Measurements from ENCODE around the gene TNS3.

Gene TNS3

DNA sequence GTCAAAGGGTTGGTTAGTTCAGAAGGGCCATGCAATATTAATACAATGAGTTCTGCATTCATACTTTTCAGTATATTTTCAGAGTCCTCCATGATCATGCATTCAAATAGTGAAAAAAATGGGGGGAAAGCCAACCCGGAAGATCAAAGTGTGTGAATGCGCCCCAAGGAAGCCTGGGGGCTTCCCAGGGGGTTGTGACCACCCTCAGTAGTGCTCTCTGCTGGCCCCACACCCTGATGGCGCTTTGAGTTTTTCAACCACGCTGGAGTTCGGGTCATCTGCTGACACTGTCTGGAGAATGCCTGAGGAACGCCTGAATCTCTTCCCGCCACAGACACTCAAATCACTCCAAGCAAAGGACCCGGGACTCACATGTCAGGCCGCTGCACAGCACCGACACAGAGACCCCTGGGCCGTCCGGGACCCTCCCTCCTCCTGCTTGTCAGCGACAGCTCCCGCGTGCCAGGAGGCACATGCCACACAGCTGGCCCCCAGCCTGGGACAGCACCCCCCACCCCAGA, 1.0 kb downstream of the TNS3 start:
- no peak for DNase-seq

GRCh38 chr7:47580175-47580706, 1.7 kb downstream of the TNS3 start:
- DNase-seq: no peak

- DNase-seq: no peak
Measured at GRCh38 chr7:47579458-47579857, 2.5 kb downstream of the TNS3 start.

DNA sequence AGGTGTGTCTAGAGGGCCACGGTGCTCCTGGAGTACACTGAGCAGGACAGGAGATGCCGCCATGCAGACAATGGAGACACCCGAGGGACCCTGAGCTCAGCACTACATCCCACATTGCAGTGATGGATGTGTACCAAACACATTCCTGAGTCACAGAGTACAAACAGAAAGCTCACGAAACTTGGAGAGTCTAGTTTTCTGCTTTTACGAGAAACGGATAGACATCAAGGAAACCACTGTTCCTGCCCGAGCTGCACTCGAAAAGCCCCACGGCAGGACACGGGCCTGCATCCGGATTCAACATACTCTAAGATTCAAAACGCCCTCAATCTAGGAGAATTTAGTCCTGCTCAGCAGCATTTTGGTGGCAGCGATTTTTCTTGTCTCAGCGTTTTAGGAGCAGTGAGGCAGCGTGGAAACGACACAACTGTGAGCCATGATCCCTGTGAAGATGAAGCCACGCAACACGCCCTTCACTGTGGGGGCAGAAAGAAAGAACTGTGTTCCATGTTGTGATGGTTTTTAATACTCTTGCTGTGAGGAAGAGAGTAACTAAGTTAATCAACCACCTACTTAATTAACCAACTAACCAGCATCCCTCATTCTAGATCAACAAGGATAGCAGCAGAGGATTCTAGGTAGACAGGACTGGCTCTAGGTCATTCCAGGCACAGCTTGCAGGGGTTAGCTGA, 3.2 kb downstream of the TNS3 start:
- DNase-seq: no peak

DNA sequence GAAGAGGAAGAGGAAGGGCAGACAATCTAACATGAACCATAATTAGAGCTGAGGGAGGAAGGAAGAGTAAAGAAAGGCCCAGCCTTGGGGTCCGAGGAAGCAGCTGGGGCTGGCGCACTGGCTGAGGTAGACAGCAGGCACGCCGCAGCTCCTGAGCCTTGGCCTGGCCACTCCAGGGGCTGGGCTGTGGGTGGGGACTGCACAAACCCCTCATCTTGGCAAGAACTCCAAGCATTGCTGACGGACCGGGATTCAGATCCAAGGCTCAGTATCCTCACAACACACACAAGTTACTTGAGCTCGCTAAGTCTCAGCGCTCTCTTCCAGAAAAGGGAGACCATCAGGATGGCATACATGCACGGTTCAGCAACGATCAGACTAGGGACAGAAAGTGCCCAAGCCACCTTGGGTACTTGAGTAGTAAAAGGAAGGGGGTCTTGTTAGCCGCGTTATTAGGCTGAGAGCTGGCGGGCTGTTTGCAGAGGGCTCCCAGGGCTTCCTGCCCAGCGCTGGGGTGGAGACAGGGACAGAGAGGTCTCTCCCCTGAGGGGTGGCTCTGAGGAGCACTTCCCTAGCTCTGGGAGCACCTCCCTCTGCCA, 4.5 kb downstream of the TNS3 start:
- DNase-seq: no peak

DNA sequence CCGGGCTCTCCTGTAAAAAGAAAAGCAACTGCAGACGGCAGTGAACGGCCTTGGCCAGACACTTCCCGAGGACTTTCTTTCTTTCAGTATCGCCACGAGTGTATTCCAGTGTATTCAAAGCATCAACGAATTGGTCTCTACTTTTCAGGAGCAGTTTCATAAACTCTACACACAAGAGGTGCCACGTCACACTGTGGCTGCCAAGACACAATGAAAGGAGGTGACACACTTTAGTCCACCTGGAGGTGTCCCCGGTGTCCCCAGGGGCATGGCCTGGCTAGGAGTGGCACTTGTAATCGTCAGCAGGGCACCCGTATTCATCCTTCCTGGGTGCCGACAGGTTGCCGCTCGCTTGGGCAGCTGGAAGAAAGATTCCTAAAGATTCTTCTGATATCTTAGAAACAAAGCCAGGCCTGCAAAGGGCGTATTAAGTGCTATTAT, 5.0 kb downstream of the TNS3 start:
- DNase-seq: no peak

- no peak for DNase-seq
Measured at GRCh38 chr7:47576031-47576865, 5.7 kb downstream of the TNS3 start.

DNA sequence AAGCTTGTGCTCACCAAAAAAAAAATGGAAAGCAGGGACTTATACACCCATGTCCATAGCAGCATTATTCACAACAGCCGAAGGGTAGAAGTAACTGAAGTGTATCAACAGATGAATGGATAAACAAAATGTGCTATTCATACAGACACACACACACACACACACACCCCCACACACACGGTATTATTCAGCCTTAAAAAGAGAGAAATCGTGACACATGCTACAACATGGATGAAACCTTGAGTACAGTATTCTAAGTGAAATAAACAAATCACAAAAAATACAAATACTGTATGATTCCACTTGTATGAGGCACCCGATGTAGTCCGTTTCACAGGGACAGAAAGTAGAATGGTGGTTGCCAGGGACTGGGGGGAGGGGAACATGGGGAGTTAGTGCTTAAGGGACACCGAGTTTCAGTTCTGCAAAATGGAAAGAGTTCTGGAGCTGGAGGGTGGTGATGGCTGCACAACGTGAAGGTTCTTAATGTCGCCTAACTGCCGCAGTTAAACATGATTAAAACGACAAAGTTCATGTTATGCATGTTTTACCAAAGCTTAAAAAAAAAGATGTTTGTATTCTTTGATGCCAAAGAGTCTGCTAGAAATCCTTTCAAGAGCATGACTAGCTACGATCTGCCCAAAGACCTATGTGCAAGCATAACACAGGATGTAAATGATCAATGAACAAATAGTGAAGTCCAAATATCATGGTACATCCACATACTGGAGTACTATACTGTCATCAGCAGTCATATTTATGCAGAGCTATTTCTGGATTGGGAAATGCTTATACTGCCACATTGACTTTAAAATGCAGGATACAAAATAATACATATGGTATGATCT, 7.2 kb downstream of the TNS3 start:
- DNase-seq: no peak

DNA sequence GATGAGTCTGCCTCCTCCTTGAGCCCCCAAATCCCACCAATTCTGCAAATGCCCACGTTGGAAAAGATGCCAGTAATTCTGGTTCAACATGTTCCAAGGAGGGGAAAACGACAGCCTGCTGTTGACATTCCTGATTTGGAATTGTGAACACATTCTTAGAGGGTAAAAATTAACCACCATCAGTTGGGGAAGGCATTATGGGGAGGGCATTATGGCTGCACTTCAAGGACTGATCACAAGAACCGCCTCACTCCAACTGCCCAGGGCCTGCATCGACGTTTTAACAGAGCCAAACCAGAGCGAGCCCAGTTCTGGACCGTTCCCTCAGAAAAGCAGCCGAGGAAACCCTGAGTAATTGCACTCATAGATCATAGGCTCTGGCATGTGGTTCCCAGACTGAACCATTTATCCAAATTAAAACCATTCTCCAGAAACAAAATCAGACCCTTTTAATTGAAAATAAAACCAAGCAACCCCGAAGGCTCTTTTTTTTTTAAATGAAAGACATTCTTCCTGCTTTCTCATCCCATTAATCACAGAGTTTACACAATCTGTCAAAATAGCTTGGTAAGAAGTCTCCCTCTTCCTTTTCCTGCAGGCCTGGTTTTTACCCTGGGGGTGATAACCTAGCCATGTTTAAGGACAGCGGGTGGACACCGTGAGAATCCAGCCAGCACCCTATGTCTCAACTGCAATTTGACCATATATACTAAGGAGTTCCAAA, 8.0 kb downstream of the TNS3 start:
- no peak for DNase-seq

DNA sequence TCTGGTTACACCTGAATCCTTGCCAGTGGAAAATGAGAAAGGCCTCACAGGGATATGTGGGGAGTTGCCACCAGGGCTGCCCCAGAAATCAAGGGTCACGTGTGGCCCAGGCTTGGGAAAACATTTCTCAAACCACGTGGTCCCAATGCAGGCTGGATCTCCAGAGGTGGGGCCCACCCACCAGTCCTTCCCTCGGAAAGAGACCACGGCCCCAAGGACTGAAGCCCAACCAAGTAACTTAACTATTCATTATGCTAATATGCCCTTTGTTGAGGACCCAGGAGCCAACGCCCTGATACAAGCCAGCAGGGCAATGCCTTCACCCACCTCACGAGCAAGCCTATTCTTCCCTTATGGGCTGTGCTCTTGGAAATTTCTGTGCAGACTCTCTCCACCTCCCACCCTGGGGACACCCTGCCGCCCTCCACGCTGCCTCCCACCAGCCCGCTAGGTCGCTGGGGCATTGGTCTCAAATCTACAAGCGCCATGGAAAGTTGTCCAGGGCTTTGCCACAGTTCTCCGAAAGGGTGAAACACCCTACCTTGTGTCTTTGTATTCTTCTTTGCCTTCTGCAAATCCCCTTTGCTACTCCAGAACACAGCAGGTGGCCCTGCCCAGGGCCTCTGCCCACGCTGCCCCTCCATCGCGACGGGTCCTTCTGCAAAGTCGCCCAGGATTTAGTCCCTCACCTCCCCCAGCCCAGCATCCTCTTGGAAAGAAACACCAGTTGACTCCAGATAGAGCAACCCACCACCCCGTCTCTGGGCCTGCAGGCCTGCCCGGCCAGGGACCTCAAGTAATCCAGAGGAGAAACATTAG, 8.8 kb downstream of the TNS3 start:
- DNase-seq: no peak

DNA sequence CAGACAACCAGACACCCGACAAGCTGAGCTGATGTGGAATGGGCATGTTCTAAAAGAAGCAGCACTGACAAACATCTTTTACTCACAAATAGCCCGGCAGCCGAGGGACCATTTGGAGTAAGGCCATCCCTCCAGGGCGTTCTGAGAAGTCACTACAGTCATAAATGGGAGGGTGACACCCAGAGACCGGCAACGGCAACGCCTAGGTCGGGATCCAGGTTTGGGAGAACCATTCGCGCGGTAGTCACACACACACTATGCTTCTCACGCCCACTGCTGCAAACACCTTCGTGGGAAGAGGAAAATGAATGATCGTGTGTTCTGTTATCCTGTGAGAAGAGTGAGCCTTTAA, 9.8 kb downstream of the TNS3 start:
- DNase-seq: peak; percentile 65

- peak; percentile 76 for DNase-seq
Measured at GRCh38 chr7:47571331-47572093, 10.4 kb downstream of the TNS3 start.

DNA sequence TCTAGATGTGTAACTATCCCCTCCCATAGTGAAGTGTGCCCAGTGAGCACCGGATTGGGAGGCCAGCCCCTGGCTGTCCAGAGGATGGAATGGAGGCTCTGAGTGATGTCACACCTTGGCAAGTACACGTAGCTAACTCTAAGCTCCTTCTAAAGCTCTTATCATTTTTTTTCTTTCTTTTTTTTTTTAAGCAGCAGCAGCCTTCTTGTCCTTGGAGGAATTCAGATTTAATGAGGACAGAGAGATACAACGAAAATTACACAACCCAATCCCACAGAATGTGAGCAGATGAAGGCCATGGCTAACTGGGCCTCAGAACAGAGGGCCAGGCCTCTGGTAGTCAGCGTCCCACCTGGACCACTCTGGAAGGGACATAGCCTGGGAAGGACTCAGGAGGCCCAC, 11.3 kb downstream of the TNS3 start:
- DNase-seq: no peak

DNA sequence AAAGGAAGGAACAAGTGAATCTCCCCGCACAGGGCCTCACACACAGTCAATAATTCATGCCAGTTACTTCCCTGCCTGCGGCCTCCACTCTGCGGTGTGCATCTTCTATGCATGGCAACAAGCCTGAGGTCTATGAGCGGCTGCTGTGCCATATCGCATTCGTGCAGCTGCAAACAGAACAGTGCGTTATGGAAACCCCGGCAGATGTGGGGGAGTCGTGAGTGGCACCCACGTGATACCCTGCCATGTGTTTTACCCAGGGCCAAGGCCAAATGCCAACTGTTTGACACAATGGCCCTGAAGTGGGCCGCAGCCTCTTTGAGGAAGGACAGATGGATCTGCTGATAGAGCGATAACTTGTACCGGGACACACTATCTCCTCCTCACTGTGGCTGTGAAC, 13.4 kb downstream of the TNS3 start:
- no peak for DNase-seq

DNA sequence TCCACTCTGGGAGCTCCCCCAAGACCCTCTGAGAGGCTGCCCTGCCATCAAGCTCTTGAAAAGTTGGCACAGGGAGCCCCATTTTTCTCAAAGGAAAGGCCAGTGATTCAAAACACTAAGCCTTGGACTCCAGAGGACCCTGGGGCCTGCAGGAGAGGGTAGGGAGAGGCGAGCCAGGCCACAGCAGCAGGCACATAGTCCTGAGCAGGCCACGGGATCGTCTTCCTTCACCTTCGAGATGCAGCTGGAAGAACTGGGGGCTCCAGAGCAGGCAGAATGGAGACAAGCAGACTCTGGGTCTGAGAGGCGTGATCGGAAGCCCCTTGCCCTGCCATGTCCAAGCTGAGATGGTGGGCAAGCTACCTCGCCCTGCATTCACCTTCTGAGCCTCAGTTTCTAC, 13.9 kb downstream of the TNS3 start:
- DNase-seq: no peak

DNA sequence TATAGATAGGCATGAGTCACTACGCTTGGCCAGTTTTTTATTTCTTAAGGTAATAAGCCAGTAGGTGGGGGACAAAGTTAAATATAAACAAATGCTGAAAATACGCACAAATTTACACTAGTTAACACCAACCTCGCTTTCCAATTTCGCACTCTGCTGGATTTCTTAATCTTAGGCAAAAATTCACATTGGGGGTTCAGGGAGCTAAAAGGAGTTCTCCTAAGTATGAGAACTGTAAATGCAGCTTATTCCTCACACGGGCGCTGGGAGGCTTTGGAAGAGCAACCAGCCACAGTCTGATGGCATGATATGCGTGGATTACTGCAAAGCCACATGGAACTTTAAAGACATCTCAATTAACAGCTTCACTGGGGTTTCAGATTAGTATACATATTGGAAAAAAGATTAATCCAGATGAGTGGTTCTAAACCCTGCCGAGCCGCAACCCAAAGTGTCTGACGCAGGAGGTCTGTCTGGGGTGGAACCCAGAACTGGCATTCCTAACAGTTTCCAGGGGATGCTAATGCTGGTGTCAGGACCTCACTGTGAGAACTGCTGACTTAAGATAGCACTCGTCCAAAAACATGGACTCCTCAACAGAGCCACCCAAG, 16.2 kb downstream of the TNS3 start:
- DNase-seq: no peak

- DNase-seq: no peak
Measured at GRCh38 chr7:47563521-47563920, 18.4 kb downstream of the TNS3 start.

DNA sequence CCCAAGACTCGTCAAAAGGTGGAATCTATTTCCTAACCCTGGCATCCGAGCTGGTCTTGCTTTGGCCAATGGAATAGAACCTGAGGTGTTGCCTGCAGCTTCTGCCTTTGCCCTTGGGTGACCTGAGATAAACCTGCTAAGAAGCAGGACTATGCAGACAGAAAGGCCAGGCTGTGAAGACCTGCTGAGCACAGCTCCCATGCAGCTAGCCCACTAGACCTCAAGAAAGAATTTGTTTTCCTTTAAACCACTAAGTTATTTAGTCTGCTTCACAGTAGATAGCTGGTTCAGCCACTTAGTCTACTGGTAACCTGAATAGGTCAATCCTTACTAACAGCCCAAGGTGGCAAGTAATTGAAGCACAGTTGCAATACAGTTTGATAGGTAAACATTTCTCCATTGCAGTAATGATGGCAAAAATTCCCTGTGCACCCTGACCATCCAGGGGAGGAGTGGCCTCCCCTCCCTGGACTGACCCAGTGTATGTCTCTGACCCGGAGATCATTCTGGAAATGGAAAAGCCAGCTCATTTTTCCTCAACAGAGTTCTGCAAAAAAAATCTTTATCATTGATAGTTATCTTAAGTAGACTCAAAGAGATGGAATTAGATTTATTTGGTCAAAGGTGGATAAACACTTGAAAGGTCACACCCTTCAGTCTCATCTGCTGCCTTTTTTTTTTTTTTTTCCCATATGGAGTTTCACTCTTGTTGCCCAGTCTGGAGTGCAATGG, 20.0 kb downstream of the TNS3 start:
- DNase-seq: no peak

All from NCI-H2081 treated with DMSO at 0.1 percent for 48 hours (cell line).